Myocyte (in vitro differentiated cells): Measurements from ENCODE around the gene SPDYE2B. TPM values are rescaled to one million over a fixed set of nuclear protein-coding genes. Genes with fewer than 3 reads are reported as not detected.
"Not testable (repeated sequence)": the region's sequence is repeated elsewhere in the genome, so short reads cannot be mapped to it uniquely, and the experiment has no call there.

Source experiments
- DNase-seq: peaks from one replicate; pipeline ENCODE4 v3.0.0-alpha.2; 2012; ENCODE audit warnings: low read depth
- polyA plus RNA-seq: library from polyadenylated mRNA; unstranded; fragments of >200 nt; gene quantifications from one replicate; pipeline ENCODE4 v1.2.1, GENCODE V29; 2012; ENCODE audit warnings: missing spikeins
- total RNA-seq: library from RNA; depleted of rRNA; stranded (reverse); fragments of >200 nt; gene quantifications from 2 replicates; pipeline ENCODE4 v1.2.3, GENCODE V29; 2014

Gene SPDYE2B, protein sequence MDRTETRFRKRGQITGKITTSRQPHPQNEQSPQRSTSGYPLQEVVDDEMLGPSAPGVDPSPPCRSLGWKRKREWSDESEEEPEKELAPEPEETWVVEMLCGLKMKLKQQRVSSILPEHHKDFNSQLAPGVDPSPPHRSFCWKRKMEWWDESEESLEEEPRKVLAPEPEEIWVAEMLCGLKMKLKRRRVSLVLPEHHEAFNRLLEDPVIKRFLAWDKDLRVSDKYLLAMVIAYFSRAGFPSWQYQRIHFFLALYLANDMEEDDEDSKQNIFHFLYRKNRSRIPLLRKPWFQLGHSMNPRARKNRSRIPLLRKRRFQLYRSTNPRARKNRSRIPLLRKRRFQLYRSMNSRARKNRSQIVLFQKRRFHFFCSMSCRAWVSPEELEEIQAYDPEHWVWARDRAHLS
- not detected in 2 replicates for total RNA-seq
- 1.5 TPM for polyA plus RNA-seq

DNA sequence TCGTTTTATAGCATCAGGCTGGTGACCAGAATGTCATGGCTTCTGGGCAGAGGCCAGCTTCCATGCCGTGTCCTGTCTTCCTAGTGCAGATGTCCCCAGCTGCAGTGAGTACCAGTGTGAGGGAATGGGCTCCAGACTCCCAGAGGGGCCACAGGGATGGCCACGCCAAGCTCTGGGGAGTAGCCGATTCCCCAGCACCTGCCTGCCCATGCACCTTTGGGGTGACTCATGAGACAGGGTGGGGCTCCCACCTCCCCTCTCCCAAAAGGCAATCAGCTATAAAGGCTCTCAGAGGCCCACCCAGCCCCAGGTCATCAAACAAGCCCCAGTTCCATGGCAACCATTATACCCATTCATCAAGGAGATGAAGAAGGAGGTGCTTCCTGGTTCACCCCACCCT, at the start of gene SPDYE2B:
TSS of gene SPDYE2B (plus strand) at position 396 of the 400 bp plus-strand sequence. CDS start 2,030 bp downstream, outside the sequence.
- not testable (repeated sequence) for DNase-seq

DNA sequence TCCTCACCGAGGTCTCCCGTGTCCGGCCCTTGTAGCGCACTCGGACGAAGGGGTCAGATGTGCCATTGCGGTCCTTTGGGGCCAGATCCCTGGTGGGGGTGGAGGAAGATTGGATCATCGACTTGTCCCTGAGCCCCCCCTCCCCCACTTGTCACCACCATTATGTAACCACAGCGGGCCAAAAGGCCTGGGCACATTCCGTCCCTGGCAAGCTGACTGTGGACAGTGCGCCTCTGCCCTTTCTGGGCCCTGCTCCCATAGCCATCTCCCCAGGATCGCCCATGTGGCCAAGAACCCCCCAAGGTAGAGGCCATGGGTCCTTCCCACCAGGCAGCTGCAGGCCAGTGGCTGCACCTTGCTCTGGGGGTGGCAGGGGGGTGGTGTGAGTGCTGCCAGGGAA, 47.8 kb upstream of the SPDYE2B start:
- DNase-seq = not testable (repeated sequence)

DNA sequence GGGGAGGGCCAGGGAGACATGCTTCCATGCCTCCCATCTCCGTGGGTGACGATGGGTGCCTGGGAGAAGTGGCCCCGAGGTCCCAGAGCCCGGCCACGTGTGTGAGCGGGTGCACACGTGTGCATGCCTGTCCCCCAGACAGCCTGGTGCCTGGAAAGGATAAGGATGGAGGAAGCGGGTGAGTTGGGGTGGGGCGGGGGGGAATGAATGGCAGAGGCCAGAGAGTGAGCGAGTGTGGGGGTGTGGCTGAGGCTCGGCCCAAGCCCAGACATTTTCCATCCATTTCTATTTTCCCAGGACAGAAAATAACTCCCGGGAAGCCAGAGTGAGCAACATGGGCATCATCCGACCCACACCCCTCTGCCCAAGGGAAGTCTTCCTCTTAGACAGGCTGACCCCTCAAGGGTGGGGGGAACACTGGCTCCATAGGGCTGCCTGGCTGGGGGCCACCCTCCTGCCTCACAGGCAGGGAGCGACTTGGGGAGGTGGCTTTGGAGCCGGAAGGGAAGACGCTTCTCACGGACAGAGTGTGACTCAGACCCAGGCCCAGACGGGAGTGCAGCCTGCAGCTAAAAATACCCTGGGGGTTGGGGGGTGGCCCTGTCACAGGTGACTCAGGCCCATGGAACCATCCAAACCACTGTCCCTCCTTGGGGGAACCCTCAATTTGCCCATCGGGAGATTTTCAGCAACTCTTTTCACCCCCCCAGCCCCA, 45.5 kb upstream of the SPDYE2B start:
- DNase-seq = not testable (repeated sequence)

DNA sequence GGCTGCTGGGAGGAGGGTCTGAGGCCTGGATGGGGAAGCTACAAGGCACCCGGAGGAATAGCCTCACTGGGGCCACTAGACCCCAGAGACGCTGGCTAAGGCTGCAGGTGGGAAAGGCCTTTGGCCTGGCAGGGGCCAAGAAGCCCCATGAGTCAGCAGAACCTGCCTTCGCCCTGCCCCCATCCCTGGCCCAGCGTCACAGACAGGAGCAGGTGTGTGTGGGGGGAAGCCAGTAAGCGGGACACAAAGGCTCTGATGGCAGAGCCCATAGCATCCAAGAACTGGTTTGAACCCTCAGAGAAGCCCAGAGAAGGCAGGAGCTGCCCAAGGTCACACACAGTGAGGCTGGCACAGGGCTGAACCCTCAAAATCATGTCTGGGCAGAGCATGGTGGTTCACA, 43.3 kb upstream of the SPDYE2B start:
- not testable (repeated sequence) for DNase-seq

DNA sequence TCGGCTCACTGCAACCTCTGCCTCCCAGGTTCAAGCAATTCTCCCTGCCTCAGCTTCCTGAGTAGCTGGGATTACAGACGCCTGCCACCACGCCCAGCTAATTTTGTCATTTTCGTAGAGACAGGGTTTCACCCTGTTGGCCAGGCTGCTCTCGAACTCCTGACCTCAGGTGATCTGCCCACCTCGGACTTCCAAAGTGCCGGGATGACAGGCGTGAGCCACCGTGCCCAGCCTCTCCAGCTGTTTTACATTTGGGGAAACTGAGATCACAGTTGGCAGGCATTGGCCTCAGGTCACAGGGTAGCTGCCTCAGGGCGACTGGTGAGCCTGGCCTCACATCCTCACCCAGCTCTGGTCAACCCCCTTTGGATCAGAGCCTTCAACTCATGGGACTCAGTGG, 40.4 kb upstream of the SPDYE2B start:
- DNase-seq = not testable (repeated sequence)

DNA sequence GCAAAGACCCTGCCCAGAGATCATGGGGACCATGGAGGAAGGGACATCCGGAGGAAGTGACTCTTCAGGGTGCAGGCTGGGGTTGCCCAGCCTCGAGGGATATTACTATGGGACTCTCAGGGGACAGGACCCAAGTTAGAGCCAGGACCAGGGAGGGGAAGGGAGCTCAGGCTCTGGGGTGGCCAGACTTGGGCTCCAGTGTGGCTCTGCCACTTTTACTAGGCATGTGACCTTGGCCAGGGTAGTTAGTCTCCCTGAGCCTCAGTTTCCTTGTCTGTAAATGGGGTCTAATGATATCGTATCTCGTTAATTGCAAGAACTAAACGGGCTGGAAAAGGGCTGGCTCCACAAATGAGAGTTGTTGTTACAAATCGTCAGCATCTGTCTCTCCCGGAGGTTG, 39.7 kb upstream of the SPDYE2B start:
- not testable (repeated sequence) for DNase-seq

DNA sequence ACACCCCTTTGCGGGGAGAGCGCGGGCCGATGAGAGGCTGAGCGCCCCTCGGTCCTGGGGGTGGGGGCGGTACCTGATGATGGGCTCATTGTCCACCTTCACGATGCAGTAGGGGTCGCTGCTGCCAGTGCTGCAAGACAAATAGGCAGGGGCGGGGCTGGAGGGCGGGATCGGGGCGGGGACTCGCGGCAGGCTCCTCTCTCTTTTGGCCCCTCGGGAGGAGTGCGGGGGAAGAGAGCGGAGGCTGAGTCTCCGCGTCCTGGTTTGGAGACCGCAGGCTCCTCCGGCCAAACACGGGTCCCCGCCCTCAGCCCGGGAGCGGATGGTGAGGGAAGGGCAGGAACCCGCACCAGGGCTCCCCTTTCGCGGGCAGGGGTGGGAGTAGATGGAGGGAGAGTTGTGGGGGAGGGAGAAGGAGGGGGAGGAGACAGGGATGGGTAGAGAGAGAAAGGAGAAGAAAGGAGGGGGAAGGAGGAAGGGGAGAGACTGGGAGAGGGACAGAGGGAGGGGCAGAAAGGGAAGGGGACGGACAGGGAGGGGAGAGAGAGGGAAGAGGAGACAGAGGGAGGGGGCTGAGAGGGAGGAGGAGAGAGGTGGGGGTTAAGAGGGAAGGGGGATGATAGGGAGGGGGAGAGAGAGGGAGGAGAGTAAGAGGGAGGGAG, 39.0 kb upstream of the SPDYE2B start:
- DNase-seq = not testable (repeated sequence)

DNA sequence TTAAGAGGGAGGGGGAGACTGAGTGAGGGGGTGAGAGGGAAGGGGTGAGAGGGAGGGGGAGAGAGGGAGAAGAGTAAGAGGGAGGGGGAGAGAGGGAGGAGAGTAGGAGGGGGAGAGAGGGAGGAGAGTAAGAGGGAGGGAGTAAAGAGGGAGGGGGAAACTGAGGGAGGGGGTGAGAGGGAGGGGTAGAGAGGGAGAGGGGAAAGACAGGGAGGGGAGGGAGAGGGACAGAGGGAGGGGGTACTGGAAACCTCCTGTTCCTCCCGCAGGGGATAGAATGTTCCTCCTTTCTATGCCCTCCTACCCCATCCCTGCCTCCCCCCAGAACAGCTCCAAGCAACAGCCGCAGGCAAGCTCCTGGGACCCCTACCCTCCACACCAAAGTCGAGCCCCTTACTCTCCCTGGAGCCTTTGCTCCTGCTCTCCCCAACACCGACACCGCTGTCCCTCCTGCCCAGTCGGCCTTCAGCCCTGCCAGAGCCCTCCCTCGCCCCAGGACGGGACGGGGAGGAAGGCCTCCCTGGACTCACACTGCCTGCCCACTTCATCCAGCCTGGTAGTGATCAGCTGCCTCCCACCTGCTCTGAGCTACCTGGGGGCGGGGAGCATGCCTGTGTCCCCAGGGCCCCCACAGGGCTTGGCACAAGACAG, 38.3 kb upstream of the SPDYE2B start:
- peak; percentile 1 for DNase-seq

DNA sequence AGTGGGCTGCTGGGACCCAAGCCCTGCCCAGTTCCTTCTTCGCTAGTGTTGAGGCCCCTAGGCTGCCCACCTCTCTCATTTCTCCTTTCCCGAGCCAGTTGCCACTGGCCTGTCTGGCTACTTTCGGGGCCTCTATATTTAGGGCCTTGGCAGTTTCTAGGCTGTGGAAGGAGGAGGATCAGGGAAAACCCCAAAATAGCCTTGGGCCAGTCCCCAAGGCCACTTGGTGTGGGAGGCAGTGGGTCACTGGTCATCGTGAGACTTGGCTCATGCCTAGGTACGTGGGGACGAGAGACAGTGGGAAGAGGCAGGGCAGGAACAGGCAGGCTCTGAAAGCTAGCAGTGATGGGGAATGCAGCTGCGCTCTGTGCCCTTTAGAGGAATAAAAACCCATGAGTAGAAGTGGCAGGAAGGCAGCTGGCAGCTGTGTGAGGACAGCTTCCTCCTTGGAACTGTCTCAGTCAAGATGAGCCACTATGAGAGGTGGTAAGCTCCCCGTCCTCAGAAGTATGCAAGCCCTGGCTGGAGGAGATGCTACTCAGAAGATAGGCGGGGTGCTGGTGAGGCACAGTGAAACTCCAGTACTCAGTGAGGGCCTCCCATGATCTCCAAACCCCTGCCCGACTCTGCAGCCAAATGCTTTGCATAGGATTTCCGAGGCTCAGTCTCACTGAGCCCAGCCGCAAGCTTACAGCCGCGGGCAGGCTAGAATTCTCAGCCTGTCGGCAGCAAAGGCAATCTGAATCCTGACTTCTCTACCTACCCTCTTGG, 36.4 kb upstream of the SPDYE2B start:
- DNase-seq = not testable (repeated sequence)

DNA sequence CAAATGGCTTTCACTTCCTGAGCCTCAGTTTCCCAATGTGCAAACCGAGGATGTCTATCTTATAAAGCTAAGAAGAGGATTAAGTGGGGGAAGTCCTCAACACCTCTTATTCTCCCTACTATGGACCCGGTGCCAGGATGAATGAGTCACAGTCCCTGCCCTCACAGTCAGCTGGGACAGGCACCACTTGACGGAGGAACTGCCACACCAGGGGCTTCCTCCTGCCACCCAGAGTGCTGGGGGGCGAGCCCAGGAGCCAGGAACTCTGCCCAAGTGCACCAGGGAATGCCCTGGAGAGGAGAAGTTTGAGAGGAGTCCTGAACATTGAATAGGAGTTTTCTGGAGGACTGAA, 35.8 kb upstream of the SPDYE2B start:
- not testable (repeated sequence) for DNase-seq

DNA sequence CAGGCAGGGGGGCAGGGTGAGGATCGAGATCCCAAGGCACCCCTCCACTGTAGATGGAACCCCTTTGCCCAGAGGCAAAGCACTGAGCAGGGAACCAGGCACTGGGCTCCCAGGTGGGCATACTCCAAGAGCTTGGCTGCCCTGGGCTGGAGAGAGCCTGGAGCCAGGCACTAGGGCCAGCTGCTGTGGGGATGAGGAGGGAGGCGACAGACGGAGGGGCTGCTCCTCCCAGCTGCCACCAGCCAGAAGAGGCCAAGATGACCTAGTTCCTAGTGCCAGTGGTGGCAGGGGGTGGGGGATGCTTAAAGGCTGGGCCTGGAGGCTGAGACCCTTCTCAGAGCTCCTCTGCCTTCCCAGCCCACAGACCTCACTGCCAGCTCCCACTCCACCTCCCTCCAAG, 35.2 kb upstream of the SPDYE2B start:
- not testable (repeated sequence) for DNase-seq

DNA sequence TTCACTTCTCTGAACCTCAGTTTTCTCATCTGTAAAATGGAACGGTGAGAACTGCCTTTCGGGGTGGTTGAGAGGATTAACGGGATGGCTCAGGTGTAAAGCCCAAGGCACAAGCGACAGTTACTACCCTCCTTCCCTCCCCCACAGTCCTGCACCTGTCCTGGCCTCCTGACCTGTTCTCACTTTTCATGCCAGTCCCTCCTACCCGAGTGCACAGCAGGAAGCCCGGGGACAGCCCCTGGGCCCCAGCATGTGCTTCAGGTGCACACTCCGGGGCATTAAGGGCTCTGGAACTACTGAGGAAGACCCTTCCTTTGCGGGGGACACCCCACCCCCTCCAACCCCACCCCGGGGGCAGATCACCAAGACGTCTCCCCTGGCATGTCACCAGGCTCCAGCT, 34.2 kb upstream of the SPDYE2B start:
- DNase-seq = not testable (repeated sequence)

DNA sequence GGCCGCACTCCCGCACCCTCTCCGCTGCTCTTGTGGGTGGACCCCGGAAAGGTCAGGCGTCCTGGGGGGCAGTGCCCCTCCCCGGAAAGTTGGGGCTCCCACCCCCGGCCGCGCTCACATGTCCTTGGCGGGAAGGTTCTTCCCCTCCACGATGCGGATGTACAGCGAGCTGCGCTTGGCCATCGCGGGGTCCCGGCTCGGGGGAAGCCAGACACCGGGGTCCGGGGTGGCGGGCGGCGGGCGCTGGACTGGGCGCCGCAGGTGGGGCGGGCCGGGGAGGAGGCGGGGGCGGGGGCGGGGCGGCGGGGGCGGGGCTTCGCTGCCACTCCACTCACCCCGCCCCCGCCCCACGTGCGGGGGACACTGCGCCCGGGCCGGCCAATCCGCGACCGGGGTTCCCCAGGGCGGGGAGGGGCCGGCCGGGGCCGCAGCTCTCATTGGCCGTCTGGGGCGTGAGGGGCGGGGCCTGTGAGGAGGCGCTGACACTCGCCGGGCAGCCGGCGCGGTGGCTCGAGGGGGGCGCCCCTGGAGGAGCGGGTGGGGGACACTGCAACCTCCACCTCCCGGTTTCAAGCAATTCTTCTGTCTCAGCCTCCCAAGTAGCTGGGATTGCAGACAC, 33.5 kb upstream of the SPDYE2B start, which contains the start of gene RASA4:
TSS of gene RASA4 (minus strand) at position 250 of the 619 bp plus-strand sequence. CDS start at position 183, 67 bp downstream.
- peak; percentile 6 for DNase-seq

DNA sequence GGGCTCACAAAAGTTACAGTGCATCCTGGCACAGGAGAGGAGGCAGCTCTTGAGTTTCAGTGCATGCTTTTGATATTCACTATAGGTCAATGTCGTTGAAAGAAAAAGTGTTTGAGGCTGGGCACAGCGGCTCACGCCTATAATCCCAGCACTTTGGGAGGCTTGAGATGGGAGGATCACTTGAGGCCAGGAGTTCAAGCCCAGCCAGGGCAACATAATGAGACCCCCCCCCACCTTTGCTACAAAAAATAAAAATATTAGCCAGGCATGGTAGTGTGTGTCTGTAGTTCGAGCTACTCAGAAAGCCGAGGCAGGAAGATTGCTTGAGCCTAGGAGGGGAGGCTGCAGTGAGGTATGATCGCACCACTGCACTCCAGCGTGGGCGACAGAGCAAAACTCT, 32.0 kb upstream of the SPDYE2B start:
- DNase-seq = not testable (repeated sequence)

DNA sequence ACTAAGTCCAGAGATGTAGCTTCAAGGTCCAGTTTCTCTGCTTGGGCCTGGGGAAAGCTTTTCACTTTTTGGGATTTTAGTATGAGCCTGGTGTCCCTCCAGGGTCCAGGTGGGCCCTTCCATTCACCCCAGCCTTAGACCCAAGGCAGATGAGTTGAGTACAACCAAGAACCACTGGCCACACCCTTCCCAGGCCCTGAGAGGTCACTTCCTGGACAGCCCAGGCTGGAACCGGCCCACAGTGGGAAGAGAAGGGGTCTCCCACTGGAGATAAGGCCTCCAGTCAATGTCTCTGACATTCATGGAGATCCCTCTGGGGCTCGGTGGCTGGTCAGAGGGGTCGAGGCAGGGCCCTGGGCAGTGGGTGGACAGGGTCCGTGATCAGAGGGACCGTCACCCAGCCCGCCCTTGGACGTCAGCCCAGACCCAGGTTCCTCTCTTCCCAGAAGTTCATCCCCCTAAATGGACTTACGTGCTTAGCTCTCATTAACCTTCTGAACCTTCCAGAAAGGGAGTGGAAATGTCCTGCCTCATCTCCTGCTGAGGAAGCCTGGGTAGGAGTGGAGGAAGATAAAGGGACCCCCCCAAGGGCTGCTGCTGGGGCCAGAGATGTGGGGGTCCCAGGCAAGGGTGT, 22.7 kb upstream of the SPDYE2B start:
- DNase-seq = not testable (repeated sequence)

DNA sequence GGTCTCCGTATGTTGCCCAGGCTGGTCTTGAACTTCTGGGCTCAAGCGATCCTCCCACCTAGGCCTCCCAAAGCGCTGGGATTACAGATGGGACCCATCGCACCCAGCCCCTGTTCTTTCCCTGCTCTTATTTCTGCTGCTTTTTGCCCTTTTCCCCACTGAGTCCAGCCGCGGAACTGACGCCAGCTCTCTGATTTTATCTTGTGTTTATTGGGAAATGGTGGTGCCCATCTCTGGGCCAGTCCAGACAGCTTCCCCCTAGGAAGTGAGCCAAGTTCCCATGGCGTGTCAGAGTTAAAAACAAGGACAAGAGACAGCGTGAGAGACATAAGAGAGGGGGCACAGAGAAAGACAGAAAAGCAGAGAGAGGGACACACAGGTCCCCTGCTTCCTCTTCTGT, 19.5 kb upstream of the SPDYE2B start:
- DNase-seq = not testable (repeated sequence)

DNA sequence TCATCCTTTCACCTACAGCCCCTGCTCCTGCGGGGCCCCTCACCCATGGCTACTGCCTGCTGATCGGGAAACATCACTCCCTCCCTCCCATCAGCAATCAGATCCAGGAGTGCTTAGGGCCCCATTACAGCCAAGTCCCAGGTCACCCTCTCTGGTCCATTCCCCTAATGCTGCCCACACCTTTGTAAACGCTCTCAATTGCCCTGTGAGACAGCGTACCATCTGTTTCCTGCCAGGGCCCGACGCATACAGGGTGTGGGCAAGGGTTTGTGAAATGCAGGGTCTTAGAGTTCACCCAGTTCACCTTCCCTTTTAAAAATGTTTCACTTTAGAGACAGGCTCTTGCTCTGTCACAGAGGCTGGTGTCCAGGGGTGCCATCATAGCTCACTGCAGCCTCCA, 15.8 kb upstream of the SPDYE2B start:
- DNase-seq = not testable (repeated sequence)

DNA sequence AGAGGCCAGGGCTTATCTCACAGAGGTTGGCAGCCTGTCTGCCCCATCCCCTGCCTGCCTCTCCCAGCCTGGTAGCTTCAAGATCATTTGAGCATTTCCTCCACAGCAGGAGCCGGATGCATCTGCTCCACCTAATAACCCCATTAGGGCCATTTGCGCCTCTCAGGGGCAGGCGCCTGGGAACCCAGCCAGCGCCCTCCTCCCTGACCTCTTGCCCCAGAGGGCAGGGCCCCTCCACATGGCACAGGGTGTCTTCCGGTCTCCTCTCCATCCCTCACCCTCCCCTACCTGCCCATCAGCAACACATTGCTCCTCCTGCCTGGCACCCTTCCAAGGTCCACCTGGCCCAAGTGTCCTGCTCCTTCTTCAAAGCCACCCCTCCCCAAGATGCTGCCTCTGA, 14.8 kb upstream of the SPDYE2B start:
- DNase-seq = not testable (repeated sequence)

DNA sequence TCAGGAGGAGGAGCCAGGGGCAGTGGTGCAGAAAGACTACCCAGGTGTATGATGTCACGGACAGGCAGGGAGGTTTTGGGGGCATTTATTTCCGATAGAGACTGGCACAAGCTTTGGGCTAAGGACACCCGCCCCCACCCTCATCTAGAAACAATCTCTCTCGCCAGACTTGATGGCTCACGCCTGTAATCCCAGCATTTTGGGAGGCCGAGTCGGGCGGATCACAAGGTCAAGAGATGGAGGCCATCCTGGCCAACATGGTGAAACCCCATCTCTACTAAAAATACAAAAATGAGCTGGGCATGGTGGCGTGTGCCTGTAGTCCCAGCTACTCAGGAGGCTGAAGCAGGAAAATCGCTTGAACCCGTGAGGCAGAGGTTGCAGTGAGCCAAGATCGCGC, 13.2 kb upstream of the SPDYE2B start:
- DNase-seq = not testable (repeated sequence)
